CD14-positive monocyte (primary cell): ENCODE measurements around the gene CDH4. TPM values are rescaled to one million over a fixed set of nuclear protein-coding genes. Genes with fewer than 3 reads are reported as not detected.

Experiments
- DNase-seq, 3 donors: peaks; one replicate each; pipeline ENCODE4 v3.0.0-alpha.2; 2011 to 2022
- H2AFZ ChIP-seq: 2 replicates; pipeline ENCODE4 v1.6.0; 2012; ENCODE audit warnings: mild to moderate bottlenecking, low read depth, low read length, inconsistent platforms; ENCODE audit not compliant: insufficient read depth, poor library complexity, severe bottlenecking
- H3K27ac ChIP-seq, 2 donors: 1 replicate in 1 of 2; 2 replicates in 1 of 2; pipeline ENCODE4 v1.5.1; 2012 to 2013; ENCODE audit warnings: low read length in 2 of 2, control low read depth in 1 of 2, inconsistent platforms in 1 of 2, low read depth in 1 of 2, mild to moderate bottlenecking in 1 of 2
- H3K27me3 ChIP-seq, 2 donors: one replicate each; pipeline versions ENCODE4 v1.6.0 to v1.6.1; 2011 to 2013; ENCODE audit warnings: low read length in 2 of 2; ENCODE audit not compliant: control insufficient read depth in 2 of 2, insufficient read depth in 2 of 2
- H3K36me3 ChIP-seq, 2 donors: replicated peaks in 1 of 2; 1 replicate in 1 of 2; 2 replicates in 1 of 2; pipeline versions ENCODE4 v1.5.1 to v1.6.1; 2012 to 2013; ENCODE audit warnings: low read length in 2 of 2, control low read depth in 1 of 2, inconsistent platforms in 1 of 2, mild to moderate bottlenecking in 1 of 2; ENCODE audit not compliant: insufficient read depth in 2 of 2, control insufficient read depth in 1 of 2
- H3K4me1 ChIP-seq, 2 donors: 1 replicate in 1 of 2; 2 replicates in 1 of 2; pipeline versions ENCODE4 v1.5.1 to v1.6.1; 2012 to 2013; ENCODE audit warnings: low read length in 2 of 2, control low read depth in 1 of 2, inconsistent platforms in 1 of 2, mild to moderate bottlenecking in 1 of 2, moderate library complexity in 1 of 2; ENCODE audit not compliant: insufficient read depth in 2 of 2, control insufficient read depth in 1 of 2
- H3K4me2 ChIP-seq: replicated peaks from 2 replicates; pipeline ENCODE3; 2012; ENCODE audit warnings: low read length, moderate library complexity, mild to moderate bottlenecking; ENCODE audit not compliant: poor library complexity, severe bottlenecking; ENCODE audit errors: extremely low read depth
- H3K4me3 ChIP-seq, 3 experiments: fragments of 200-600 bp in 1 of 3; sonication (generic) in 1 of 3; replicated peaks in 1 of 3; 1 replicate in 2 of 3; 2 replicates in 1 of 3; pipeline ENCODE4 v1.5.1; 2011 to 2013; ENCODE audit warnings: low read length in 3 of 3, mild to moderate bottlenecking in 3 of 3, control low read depth in 2 of 3, low read depth in 2 of 3, inconsistent platforms in 1 of 3, moderate library complexity in 1 of 3
- H3K79me2 ChIP-seq: 2 replicates; pipeline ENCODE4 v1.6.0; 2012; ENCODE audit warnings: mild to moderate bottlenecking, control low read depth, inconsistent platforms, low read length, moderate library complexity; ENCODE audit not compliant: insufficient read depth
- H3K9ac ChIP-seq: 2 replicates; pipeline ENCODE4 v1.6.0; 2017; ENCODE audit warnings: low read length, mild to moderate bottlenecking; ENCODE audit not compliant: insufficient read depth, poor library complexity, severe bottlenecking
- H3K9me3 ChIP-seq, 2 donors: replicated peaks in 1 of 2; 1 replicate in 1 of 2; 2 replicates in 1 of 2; pipeline versions ENCODE4 v1.5.1 to v1.6.1; 2012 to 2013; ENCODE audit warnings: low read length in 2 of 2, control low read depth in 1 of 2; ENCODE audit not compliant: control insufficient read depth in 1 of 2, insufficient read depth in 1 of 2
- H4K20me1 ChIP-seq: 2 replicates; pipeline ENCODE4 v1.6.0; 2012; ENCODE audit warnings: mild to moderate bottlenecking, low read length, control low read depth, moderate library complexity; ENCODE audit not compliant: insufficient read depth
- H3K27ac Mint-ChIP-seq, 7 donors: one replicate each; pipeline ENCODE4 v1.8.0; 2020; ENCODE audit warnings: mild to moderate bottlenecking in 7 of 7, mixed read lengths in 7 of 7, moderate library complexity in 6 of 7, inconsistent platforms in 2 of 7
- H3K27me3 Mint-ChIP-seq, 3 donors: one replicate each; pipeline ENCODE4 v1.8.0; 2021 to 2022; ENCODE audit warnings: low read depth in 3 of 3, mild to moderate bottlenecking in 3 of 3, mixed read lengths in 3 of 3, moderate library complexity in 3 of 3, inconsistent platforms in 1 of 3
- H3K36me3 Mint-ChIP-seq, 2 donors: one replicate each; pipeline ENCODE4 v1.8.0; 2020; ENCODE audit warnings: mixed read lengths in 2 of 2, inconsistent platforms in 1 of 2, mild to moderate bottlenecking in 1 of 2
- H3K4me1 Mint-ChIP-seq: one replicate; pipeline ENCODE4 v1.8.0; 2020; ENCODE audit warnings: mild to moderate bottlenecking, mixed read lengths
- H3K4me3 Mint-ChIP-seq, 2 donors: one replicate each; pipeline ENCODE4 v1.8.0; 2020; ENCODE audit warnings: mild to moderate bottlenecking in 2 of 2, mixed read lengths in 2 of 2, moderate library complexity in 1 of 2
- H3K9me3 Mint-ChIP-seq, 7 donors: one replicate each; pipeline ENCODE4 v1.8.0; 2020 to 2022; ENCODE audit warnings: mixed read lengths in 7 of 7, mild to moderate bottlenecking in 6 of 7, moderate library complexity in 6 of 7, inconsistent platforms in 2 of 7
- WGBS: methylation state at CpG from one replicate; pipeline ENCODE4 v1.1.5; 2013; ENCODE audit warnings: missing lambda C conversion rate; ENCODE audit not compliant: insufficient coverage; 5-methylcytosine and 5-hydroxymethylcytosine counted together
- intact Hi-C, 2 donors: fragments of 100-400 bp; cut with micrococcal nuclease; formaldehyde crosslinking; loops; one replicate each; pipeline versions ENCODE4 v1.15.0 to v1.15.1; 2023
- polyA plus RNA-seq, 3 donors: library from polyadenylated mRNA; depleted of rRNA in 1 of 3; unstranded in 2 of 3; stranded (reverse) in 1 of 3; fragments of 300-500 nt in 2 of 3; fragments of >200 nt in 1 of 3; fragmentation: Illumina TruSeq in 2 of 3; gene quantifications; 1 replicate in 2 of 3; 2 replicates in 1 of 3; pipeline ENCODE4 v1.2.3, GENCODE V29; 2012 to 2021
- TF ChIP-seq, protein P1 (sequence below): fragments of 200-600 bp; IDR thresholded peaks from one replicate; pipeline ENCODE4 v1.8.0; 2022; ENCODE audit warnings: antibody characterized with exemption, mild to moderate bottlenecking

Gene CDH4
- polyA plus RNA-seq, 3 donors: not detected

DNA sequence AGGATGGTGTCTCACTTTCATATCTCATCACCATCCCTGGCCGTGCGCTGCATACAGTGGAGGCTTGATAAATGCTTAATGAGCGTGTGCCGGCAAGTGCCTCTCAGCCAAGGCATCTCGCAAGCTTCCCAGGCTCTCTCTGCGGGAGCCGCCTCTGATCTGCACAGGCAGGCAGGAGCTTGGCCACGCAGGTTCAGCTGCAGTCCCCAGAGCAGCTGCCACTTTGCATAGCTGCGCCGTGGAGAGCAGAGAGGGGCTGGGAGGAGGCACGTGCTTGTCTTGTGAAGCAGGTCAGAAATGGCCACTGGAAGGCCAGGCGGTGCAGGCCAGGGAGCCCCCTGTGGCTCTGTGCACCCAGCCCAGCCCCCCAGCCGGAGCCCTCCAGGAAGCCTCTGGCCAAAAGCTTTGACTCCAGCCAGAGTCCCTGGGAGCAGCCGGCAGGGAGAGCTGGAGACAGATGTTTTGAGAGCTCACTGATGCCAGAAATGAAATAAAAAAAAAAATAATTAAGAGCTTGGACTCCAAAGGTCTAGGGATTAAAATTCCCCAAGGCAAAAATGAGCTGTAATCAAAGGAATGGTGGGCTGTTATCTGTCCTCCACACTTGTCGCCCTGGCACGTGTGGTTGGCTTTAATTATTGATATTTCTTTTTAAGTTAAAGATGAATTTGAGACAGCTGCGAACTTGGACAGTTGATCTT is 377.0 kb downstream of the CDH4 start:
- no peaks in the 10 kb centered on the region for H3K36me3 ChIP-seq
- no peak overlapping the region for H3K4me2 ChIP-seq
- peaks cover 0 to 8% (median 6%) of the 10 kb centered on the region in 3 donors for H3K27me3 Mint-ChIP-seq
- no peak overlapping the region for H2AFZ ChIP-seq
- H3K4me1 Mint-ChIP-seq: no peaks in the 10 kb centered on the region
- intact Hi-C loops: no loop called here
- no peaks in the 10 kb centered on the region for H3K79me2 ChIP-seq
- no peak for DNase-seq
- H3K27me3 ChIP-seq: no peaks in the 10 kb centered on the region
- H3K4me1 ChIP-seq: no peaks in the 10 kb centered on the region
- TF ChIP-seq, protein P1, sequence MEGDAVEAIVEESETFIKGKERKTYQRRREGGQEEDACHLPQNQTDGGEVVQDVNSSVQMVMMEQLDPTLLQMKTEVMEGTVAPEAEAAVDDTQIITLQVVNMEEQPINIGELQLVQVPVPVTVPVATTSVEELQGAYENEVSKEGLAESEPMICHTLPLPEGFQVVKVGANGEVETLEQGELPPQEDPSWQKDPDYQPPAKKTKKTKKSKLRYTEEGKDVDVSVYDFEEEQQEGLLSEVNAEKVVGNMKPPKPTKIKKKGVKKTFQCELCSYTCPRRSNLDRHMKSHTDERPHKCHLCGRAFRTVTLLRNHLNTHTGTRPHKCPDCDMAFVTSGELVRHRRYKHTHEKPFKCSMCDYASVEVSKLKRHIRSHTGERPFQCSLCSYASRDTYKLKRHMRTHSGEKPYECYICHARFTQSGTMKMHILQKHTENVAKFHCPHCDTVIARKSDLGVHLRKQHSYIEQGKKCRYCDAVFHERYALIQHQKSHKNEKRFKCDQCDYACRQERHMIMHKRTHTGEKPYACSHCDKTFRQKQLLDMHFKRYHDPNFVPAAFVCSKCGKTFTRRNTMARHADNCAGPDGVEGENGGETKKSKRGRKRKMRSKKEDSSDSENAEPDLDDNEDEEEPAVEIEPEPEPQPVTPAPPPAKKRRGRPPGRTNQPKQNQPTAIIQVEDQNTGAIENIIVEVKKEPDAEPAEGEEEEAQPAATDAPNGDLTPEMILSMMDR: no peak
- no peak overlapping the region for H3K9ac ChIP-seq
- no peaks in the 10 kb centered on the region for H4K20me1 ChIP-seq
- H3K27ac Mint-ChIP-seq: no peak overlapping the region
- H3K4me3 Mint-ChIP-seq: no peak overlapping the region
- no peak overlapping the region for H3K27ac ChIP-seq
- H3K36me3 Mint-ChIP-seq: no peaks in the 10 kb centered on the region
- H3K9me3 Mint-ChIP-seq: peaks cover 0 to 65% (median 37%) of the 10 kb centered on the region in 7 donors
- 89% methylated on average over 13 of the region's 17 CpGs for WGBS
- H3K4me3 ChIP-seq: no peak overlapping the region
- peaks cover 22 to 88% of the 10 kb centered on the region in 2 donors for H3K9me3 ChIP-seq

DNA sequence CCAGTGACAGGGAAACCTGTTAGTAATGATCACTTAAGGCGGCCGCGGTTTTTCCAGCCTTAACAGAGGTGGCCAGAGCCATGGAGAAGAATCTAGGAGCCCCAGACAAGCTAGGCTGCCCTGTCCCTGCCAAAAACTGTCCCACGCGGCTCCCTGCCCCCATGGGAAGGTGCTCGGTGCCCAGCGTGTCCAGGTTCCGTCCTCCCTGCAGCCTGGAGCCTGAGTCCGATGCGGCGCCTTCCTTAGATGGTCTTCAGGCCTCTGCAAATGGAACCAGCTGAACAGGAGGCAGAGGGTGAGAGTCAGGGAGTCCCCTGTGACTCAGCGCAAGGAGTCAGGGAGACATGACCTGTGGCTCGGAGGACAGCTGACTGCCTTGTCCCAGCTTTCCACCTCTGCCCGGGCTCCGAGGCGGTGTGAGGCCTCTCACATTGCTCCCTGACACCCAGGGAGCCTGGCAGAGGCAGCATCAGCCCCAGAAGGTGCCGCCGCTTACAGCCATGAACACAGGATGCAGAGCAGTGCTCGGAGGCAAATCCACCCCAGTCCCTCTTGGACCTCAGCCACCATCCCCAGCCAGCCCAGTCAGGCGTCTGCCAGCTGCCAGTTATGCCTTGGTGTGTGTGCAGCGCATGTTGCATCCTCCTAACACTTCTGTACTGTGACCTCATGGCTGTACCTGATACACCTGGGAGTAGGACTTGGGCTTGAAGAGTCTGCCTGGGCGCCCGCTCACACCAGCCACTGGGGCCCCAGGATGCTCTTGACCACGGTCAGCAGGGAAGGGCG is 377.7 kb downstream of the CDH4 start:
- Histone ChIP-seq H3K27me3 (no peaks in the 10 kb centered on the region), H3K79me2 (no peaks in the 10 kb centered on the region), H3K4me2 (no peak overlapping the region), H4K20me1 (no peaks in the 10 kb centered on the region), H3K9ac (no peak overlapping the region), H3K4me3 (no peak overlapping the region), H3K27ac (no peak overlapping the region), H3K9me3 (peaks cover 22 to 88% of the 10 kb centered on the region in 2 donors), H3K4me1 (no peaks in the 10 kb centered on the region), H3K36me3 (no peaks in the 10 kb centered on the region), H2AFZ (no peak overlapping the region)
- no peak overlapping the region for H3K4me3 Mint-ChIP-seq
- peaks cover 0 to 66% (median 37%) of the 10 kb centered on the region in 7 donors for H3K9me3 Mint-ChIP-seq
- no peaks in the 10 kb centered on the region for H3K36me3 Mint-ChIP-seq
- H3K27ac Mint-ChIP-seq: no peak overlapping the region
- WGBS: 84% methylated on average over 23 of the region's 25 CpGs
- H3K27me3 Mint-ChIP-seq: peaks cover 0 to 8% (median 6%) of the 10 kb centered on the region in 3 donors
- intact Hi-C loops: no loop called here
- H3K4me1 Mint-ChIP-seq: no peaks in the 10 kb centered on the region
- no peak for DNase-seq
- TF ChIP-seq, protein P1: no peak
